Measurements from ENCODE around the gene PIGZ.

The PIGZ gene

DNA sequence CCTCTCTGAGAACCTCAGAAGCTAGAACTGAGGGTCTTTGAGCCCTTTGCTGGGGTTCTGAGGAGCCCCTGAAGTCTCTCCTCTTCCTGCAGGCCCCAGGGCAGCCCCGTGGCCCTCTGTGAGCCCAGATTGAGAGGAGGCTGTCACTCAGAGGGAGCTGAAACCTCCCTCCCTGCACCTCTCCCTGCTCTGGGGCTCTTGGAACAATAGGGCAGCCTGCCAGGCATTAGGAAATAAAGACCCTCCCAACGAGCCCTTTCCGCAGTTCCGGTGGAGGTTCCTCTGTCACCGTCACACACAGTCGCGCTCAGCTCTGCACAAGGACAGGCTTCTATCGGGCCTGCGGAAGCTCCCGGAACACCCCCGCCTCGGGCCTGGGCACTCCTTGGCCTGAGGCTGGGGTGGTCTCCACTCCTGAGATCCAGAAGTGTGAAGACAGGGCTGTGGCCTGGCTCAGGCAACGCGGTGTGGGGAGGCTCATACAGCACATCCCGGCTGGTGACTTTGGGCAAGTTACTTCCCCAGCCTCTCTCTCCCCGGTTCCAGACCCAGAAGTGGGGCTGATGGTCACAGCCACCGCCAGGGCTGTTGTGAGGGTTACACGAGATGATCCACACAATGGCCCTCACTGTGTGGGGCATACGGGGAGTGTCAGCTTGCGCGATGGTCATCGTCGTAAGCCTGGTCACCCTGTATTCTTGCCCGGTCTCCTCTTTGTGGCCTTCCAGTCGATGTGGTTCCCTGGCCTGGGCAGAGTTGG is 43.3 kb upstream of the PIGZ start:
- H3K4me3 ChIP-seq (ENCODE audit: control insufficient read depth, low read depth, low read length) = no peak overlapping the region
- TF ChIP-seq, protein P1, sequence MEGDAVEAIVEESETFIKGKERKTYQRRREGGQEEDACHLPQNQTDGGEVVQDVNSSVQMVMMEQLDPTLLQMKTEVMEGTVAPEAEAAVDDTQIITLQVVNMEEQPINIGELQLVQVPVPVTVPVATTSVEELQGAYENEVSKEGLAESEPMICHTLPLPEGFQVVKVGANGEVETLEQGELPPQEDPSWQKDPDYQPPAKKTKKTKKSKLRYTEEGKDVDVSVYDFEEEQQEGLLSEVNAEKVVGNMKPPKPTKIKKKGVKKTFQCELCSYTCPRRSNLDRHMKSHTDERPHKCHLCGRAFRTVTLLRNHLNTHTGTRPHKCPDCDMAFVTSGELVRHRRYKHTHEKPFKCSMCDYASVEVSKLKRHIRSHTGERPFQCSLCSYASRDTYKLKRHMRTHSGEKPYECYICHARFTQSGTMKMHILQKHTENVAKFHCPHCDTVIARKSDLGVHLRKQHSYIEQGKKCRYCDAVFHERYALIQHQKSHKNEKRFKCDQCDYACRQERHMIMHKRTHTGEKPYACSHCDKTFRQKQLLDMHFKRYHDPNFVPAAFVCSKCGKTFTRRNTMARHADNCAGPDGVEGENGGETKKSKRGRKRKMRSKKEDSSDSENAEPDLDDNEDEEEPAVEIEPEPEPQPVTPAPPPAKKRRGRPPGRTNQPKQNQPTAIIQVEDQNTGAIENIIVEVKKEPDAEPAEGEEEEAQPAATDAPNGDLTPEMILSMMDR (conservative IDR thresholded peaks at IDR 0.05; ENCODE audit: control insufficient read depth, insufficient read depth, low read depth, low read length) = no peak

DNA sequence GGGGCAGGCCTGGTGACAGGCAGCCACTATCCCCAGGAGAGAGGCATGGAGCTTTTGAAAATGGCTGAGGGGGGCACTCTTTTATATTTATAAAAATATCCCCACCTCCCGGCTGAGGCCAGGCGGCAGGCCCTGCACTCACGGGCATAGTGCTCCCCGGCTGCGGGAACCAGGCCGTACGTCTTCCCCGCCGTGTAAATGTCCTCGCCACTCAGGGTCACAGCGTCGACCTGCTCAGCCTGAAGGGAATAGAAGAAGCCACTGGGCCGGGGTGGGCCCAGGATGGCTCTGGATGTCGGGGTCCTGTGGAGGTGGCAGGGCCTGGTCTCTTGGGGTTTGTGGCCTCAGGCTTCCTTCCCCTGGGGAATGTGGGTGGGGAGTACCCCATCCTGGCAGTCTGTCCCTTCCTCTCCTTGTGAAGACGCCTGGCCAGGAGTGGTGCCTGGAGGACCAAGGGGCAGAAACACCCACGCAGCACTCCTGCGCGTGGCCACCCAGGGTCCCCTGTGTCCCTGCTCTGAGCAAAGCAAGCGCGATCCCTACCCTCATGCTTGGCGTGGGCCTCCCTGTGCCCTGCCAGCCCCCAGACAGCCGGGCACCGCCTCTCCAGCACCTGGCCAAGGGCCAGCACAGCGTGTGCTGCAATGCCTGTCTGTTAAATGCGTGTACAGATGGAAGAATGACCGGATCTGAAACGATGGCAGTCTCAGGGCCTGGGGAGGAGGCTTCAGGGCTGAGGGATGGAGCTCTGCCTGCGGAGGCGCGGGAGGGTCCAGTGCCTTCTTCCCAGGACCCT is 42.1 kb upstream of the PIGZ start:
- no peak for DNase-seq (ENCODE audit: low read depth)
- TF ChIP-seq, protein P1 (conservative IDR thresholded peaks at IDR 0.05; ENCODE audit: control insufficient read depth, insufficient read depth, low read depth, low read length) = no peak
- no peak overlapping the region for H3K4me3 ChIP-seq (ENCODE audit: control insufficient read depth, low read depth, low read length)

More for the DNA sequence above, 43.3 kb upstream of the PIGZ start:
- no peak for DNase-seq (ENCODE audit: low read depth)

DNA sequence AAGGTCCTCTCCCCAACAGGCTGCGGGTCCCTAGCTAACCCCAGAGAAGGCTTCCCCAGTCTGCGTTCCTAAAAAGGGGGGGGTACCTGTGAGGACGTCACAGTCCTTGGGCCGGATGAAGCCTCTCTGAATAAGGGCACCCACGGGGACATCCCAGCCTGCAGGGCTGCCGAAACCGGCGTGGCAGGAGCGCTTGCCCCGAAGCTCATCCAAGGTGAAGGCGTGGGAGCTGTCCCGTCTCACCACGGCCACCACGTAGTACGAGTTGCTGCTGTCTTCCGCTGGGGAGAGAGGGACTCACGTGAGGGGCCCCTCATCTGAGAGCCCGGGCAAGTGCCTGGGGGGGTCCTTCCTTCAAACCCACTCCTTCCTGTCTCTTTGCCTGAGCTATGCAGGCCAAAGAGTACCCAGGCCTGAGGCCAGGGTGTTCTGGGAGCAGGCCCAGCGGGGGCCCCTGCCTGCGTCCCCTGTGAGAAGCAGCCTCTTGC is 40.9 kb upstream of the PIGZ start:
- TF ChIP-seq, protein P1 (conservative IDR thresholded peaks at IDR 0.05; ENCODE audit: control insufficient read depth, insufficient read depth, low read depth, low read length) = no peak
- DNase-seq (ENCODE audit: low read depth) = no peak
- no peak overlapping the region for H3K4me3 ChIP-seq (ENCODE audit: control insufficient read depth, low read depth, low read length)

DNA sequence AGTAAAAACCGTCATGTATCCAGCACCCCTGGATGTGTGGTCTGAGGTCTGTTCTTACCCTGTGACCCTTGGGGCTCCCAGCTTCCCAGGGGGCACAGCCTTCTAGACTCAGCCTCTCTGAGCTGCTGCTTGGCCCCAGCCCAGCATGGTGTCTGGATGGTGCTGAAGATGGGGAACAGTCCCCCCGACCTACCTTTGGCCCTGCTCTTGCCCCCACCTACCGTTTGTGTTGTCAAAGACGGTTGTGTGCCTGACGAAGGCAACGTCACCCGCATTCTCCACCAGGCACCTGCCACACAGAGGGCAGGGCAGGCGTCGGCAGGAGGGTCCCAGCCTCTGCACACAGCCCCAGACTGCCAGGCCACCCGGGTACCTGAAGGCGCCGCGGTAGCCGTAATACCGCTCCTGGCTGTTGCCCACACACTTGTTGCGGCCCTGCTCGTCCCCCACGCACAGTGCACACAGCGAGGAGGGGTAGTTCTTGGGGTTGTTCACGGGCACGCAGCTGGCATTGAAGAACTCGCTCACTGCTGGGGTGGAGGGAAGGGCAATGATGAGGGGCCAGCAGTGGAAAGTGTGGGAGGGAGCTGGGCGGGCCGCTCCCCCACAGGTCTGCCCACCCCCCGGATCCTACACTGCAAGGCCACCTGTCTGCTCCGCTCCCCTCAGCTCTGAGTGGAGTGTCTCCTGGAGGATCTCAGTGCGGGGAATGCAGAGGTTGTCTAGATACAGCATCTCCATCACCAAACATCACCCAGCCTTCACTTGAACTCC is 40.0 kb upstream of the PIGZ start:
- TF ChIP-seq, protein P1 (conservative IDR thresholded peaks at IDR 0.05; ENCODE audit: control insufficient read depth, insufficient read depth, low read depth, low read length) = no peak
- DNase-seq (ENCODE audit: low read depth) = no peak
- no peak overlapping the region for H3K4me3 ChIP-seq (ENCODE audit: control insufficient read depth, low read depth, low read length)

DNA sequence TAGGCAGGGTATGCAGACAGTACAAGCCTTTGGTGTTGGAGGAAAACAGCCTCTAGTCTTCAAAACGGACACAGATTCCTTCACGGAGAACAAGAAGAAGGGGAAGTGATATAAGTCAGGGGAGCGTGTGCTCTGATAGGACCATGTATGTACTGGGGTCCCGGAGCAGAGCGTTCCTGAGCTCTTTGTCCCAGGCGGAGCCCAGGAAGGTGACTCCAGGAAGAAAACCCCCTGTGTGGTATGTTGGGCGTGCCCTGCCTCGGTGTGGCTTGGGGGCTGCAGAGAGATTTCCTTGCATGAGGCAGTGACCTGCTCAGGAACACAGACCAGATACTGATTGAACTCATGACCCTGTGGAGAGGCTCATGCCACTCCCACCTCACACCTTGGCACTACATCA is 39.3 kb upstream of the PIGZ start:
- no peak for DNase-seq (ENCODE audit: low read depth)
- TF ChIP-seq, protein P1 (conservative IDR thresholded peaks at IDR 0.05; ENCODE audit: control insufficient read depth, insufficient read depth, low read depth, low read length) = no peak
- no peak overlapping the region for H3K4me3 ChIP-seq (ENCODE audit: control insufficient read depth, low read depth, low read length)

DNA sequence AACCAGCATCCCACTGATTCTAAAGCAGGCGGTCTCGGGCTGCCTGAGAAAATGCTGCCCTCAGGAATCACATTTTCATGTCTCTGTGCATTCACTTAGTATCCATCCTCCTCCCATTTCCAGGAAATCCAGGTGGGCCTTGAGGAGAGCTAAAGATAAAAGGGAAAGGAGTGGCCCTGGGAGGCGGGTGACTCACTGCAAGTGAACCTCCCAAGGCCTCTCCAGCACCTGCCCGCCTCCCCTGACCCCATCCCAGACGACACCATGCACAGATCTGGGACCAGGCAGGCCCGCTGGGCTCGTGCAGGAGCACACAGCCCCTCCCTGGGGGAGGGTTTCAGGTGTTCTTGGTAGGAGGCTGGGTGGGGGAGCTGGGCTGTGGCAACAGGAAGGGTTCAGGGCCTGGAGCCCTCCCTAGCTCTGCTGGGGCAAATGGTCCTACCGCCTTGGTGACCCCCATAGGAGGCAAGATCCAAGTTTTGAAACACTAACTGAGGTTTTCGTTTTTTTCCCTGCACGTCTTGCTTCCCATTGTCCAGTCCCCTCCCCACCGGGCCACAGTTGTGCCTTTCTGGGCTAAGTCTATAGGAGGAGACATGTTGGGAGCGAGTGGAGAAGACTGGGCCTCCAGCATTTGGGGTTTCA is 38.8 kb upstream of the PIGZ start:
- no peak overlapping the region for H3K4me3 ChIP-seq (ENCODE audit: control insufficient read depth, low read depth, low read length)
- TF ChIP-seq, protein P1 (conservative IDR thresholded peaks at IDR 0.05; ENCODE audit: control insufficient read depth, insufficient read depth, low read depth, low read length) = no peak
- no peak for DNase-seq (ENCODE audit: low read depth)
